GM03348 (cell line): ENCODE results near the gene RTTN.
A peak's percentile ranks its signal among the peaks of the same experiment; 100 is the strongest.
"Not testable (repeated sequence)": the region's sequence is repeated elsewhere in the genome, so short reads cannot be mapped to it uniquely, and the experiment has no call there.

Experiments
- DNase-seq: peaks from one replicate; pipeline ENCODE4 v3.0.0; 2012; ENCODE audit warnings: low spot score

Gene RTTN

DNA sequence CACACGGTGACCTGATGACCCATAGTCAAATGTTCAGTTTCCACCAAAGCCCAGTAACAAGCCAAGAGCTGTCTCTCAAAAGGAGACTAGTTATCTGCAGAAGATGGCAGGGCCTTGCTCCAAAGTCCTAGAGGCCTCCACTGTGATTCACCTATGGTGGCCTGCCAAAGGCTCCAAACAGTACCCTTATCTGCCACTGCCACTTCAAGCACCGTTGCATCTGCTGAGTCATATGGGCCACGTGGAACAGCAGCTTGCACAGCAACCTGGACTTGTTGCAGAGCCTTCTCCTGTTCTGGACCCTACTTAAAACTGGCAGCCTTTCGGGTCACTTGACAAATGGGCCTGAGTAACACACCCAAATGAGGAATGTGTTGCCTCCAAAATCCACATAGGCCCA, 230.2 kb downstream of the RTTN start:
- not testable (repeated sequence) for DNase-seq

DNA sequence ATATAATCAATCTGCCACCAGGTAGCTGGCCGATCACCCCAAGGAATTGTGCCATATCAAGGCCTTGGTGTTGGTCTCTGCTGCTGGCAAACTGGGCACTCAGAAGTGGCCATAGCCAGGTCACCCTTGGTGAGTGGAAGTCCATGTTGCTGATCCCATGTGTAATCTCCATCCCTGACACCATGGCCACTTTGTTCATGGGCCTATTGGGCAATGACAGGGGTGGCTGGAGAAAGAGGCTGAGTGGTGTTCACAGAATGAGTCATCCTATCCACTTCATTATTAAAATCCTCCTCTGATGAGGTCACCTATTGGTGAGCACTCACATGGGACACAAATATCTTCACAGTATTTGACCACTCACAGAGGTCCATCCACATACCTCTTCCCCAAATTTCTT, 231.1 kb downstream of the RTTN start:
- DNase-seq = no peak

DNA sequence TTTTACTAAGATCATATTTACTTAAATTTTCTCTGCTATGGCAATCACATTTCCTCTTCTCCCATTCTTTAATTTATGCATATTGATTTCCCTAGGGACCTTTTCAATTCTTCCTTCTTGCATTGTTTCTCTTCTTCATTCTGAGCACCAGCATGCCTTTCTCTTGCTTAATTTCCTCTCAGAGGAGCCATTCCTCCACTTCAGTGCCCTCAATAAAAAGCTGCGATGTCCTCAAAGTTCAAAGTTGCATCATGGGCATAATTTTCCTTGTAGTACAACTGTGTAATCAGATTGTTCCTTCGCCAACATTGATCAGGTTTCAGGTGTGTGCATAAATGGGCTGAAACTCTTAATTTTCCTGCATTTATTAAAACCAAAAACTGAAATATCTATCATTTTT, 236.0 kb downstream of the RTTN start:
- DNase-seq = no peak

DNA sequence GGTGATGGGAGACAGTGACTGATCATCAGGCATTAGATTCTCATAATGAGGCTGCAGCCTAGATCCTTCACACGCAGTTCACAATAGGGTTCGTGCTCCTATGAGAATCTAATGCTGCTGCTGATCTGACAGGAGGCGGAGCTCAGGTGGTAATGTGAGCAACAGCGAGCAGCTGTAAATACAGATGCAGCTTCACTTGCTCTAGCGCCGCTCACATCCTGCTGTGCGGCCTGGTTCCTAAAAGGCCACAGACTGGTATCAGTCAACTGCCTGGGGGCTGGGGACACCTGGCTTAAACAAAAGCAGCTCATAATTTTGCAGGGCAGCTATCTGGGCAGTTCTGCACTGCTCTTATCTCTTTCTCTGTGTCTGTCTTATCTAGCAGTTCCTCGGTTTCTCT, 237.4 kb downstream of the RTTN start:
- no peak for DNase-seq

DNA sequence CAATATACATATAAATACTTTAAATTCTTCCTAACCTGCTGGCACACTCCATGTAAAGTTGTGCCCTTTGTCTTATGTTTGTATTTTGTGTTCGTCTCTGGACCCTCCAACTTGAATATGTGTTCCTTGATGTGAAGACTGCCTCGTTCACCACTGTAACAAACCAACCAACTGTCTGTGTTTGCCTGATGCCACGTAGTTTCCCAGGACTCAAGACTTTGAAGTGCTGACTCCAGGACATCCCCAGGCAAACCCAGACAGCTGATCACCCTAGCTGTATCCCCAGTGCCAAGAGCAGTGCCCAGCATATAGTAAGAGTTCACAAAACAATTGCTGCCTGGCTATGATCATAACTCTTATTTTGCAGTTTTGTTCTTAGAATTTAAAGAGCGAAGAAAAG, 242.3 kb downstream of the RTTN start:
- DNase-seq = no peak

DNA sequence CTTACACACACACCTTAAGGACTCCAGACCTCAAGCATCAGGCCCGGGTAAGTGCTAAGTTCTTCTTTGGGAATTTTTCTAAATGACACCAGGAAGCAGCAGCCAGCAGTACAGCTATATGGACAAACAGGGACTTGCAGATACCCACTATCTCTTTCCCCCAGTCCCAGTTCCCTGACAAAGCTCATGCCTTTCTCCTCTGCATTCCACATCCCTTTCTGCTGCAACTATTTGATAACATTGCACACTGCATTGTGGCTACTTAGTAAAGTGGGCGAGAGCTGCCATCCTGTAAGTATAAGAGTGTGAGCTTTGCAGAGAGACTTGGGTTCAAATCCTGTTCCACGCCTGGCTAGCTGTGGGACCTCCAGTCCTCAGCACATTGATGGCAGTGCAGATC, 243.8 kb downstream of the RTTN start:
- no peak for DNase-seq

DNA sequence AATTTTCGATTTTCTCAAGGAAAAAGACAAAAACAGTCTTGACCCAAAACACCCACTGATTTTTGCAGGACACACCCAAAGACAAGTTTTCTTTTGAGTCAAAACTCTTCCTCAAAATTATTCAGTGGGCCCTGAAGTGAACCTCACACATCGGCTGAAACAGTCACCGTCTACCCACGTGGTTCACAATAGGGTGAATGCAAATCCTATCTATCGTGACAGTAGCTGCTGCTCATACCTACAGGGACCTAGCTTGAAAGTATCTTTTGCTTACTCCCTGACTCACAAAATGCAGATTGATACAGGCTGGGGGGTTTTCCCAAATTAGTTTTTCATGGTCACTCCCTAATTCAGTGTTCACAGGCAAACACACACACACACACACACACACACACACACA, 247.1 kb downstream of the RTTN start:
- DNase-seq = no peak

DNA sequence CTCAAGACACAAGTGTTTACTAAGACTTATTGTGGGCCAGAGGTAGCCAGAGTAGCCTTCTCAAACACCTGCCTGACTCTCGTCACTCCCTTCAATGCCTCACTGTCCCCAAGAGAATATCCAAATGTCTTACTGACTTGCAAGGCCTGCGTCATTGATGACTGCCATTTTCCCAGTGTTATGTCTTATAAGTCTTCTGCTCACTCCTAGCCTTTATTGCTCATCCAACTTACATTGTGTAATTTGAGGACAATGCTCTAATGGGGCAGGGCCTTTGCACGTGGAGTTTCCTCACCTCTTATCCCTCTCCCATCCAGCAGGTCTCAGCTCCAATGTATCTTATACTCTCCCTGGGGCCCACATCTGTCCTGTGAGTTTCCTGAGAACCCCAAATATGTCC, 247.7 kb downstream of the RTTN start:
- DNase-seq = no peak

DNA sequence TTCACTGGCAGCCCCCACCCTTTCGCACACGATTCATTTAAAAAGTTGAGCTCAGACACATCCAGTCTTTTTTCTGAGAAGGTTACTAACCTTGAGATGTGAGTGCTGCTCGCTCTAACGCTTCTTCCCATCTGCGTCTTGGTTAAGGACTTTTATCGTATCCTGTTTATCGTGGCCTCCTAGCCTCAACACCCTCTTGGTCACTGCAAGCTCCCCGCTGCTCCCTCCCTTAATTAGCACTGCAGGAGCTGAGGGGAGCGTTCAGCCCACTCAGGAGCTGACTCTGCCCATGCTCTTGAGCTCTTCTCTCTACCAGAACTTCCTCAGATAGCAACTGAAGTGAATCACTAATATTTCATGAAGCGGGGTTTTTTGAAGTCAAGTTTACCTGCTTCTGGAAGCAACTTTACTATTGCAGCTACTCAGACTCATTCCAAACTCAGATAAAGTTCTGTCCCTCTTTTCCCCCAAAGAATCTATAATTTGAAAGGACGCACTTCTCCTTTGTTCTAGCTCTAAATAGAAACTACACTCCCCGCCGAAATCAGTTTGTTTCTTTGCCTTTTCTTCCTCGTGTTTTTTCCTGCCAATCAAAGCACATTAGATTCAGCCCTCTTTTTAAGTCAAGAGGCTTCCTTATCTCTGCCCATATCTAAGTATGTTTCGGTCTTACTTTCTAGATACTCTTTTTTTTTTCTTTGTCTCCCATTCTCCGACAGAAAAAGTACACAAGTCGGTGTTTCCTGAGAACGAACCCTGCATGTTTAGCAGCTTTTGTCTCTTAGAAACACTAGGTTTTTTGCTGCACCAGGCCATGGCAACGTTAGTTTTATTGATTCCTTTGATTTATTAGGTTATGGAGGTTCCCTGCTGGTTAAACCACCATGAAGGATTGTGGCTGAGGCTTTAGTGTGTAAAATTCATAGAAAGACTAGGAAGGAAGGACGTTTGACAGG, 248.5 kb downstream of the RTTN start:
- no peak for DNase-seq

DNA sequence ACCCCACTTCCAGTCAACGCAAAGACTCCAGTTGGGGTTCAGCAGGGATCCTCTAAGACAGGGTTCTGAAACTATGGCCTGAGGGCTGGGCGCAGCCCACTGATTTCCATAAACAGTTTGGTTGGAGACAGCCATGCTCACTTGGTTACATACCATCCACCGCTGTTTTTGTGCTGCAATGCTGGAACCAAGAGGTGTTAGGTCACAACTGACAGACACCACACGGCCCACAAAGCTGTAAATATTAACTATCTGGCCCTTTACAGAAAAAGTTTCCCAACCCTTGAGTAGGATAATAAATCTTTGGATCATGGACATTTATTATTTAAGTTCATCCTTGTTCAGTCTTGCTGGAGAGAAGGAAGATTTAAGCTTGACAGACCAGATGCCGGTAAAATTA, 249.4 kb downstream of the RTTN start:
- DNase-seq = peak; percentile 15

DNA sequence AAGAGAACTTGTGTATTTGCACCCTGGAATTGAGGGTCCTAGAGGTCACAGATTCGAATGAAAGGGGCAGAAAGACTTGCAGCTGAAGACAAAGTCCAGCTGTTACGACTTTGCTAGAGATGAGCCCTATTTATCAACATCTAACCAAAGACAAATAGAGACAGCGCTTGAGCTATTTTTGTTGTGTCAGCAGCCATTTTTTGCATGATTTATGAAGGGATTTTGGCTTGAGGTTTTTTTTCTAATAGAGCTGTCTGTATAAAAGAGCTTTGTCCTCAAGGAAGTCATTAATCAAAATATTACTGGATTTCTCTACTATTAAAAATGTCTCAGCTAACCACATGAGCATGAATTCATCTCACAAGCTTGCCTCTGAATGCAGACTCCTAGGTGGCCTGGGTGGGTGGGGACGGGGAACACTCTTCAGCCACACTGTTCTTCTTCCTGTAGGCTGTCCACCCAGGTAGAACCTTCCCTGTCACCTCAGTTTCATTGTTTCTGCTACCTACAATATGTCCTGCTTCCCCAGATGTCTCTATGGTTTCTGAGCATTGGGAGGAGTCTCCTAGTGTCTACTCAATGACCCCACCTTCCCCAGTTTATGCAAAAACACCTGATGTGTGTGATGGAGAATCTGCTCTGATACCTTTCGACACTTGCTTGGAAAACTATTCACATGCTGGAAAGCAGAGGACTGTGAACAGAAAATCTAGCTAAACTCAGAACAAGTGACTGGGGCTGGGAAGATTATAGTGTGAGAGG, 250.6 kb downstream of the RTTN start:
- peak; percentile 15 for DNase-seq

DNA sequence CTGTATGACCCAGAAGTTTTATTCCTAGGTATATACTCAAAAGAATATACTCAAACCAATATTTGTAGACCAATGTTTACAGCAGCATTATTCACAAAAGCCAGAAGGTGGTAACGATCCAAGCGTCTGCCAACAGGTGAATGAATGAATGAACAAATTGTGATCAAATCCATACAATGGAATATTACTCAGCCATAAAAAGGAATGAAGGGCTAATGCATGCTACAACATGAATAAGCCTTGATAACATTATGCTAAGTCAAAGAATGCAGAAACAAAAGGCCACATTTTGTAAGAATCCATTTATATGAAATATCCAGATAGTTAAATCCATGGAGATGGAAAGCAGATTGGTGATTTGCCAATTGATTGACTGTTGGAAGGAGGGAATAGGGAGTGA, 252.3 kb downstream of the RTTN start:
- no peak for DNase-seq
